Fibroblast of the aortic adventitia (primary cell): ENCODE results near the gene RIIAD1. TPM values are rescaled to one million over a fixed set of nuclear protein-coding genes. Genes with fewer than 3 reads are reported as not detected.

Source experiments
- DNase-seq: peaks from one replicate; pipeline ENCODE4 v3.0.0-alpha.2; 2010; ENCODE audit warnings: low read depth
- H3K4me3 ChIP-seq: 2 replicates; pipeline ENCODE4 v1.5.1; 2011; ENCODE audit warnings: low read depth, mild to moderate bottlenecking, control low read depth, low read length, moderate library complexity
- CTCF ChIP-seq: IDR thresholded peaks from 2 replicates; pipeline ENCODE4 v1.5.1; 2011; ENCODE audit warnings: mild to moderate bottlenecking, low read length, control low read depth, inconsistent platforms; ENCODE audit not compliant: insufficient read depth
- total RNA-seq: library from RNA; depleted of rRNA; stranded (reverse); fragments of >200 nt; gene quantifications from 2 replicates; pipeline ENCODE4 v1.2.3, GENCODE V29; 2012; ENCODE audit warnings: low replicate concordance

Gene RIIAD1
- total RNA-seq, 1 donor, result not detected

GRCh38 chr1:151704246-151704645 lies 17.1 kb upstream of the RIIAD1 start:
- DNase-seq, result no peak
- H3K4me3 ChIP-seq, result no peak overlapping the region
- TF ChIP-seq CTCF, result no peak

- H3K4me3 ChIP-seq, result no peak overlapping the region
- no peak for TF ChIP-seq CTCF
- DNase-seq, result no peak
Observed at GRCh38 chr1:151705146-151705545, 16.2 kb upstream of the RIIAD1 start.

GRCh38 chr1:151705753-151706463 lies 15.4 kb upstream of the RIIAD1 start:
- no peak for TF ChIP-seq CTCF
- H3K4me3 ChIP-seq, result no peak overlapping the region
- no peak for DNase-seq

- no peak overlapping the region for H3K4me3 ChIP-seq
- no peak for TF ChIP-seq CTCF
- no peak for DNase-seq
Observed at GRCh38 chr1:151706464-151707415, 14.6 kb upstream of the RIIAD1 start.

- no peak for DNase-seq
- TF ChIP-seq CTCF, result no peak
- no peak overlapping the region for H3K4me3 ChIP-seq
Observed at GRCh38 chr1:151707541-151708065, 13.7 kb upstream of the RIIAD1 start.

GRCh38 chr1:151708891-151709290 lies 12.4 kb upstream of the RIIAD1 start:
- H3K4me3 ChIP-seq, result no peak overlapping the region
- no peak for TF ChIP-seq CTCF
- DNase-seq, result no peak
